Astrocyte (in vitro differentiated cells and primary cell): Measurements from ENCODE around the gene EML3.

Source experiments
- CTCF ChIP-seq: IDR thresholded peaks from 2 replicates; pipeline ENCODE4 v1.5.1; 2011; ENCODE audit warnings: low read depth, mild to moderate bottlenecking, inconsistent platforms, low read length, moderate library complexity; ENCODE audit not compliant: insufficient read depth
- EZH2 ChIP-seq: IDR thresholded peaks from 2 replicates; pipeline ENCODE4 v1.6.1; 2012; ENCODE audit warnings: mild to moderate bottlenecking, low read length, inconsistent platforms; ENCODE audit not compliant: insufficient read depth

GRCh38 chr11:62632492-62632891, 19.9 kb upstream of the EML3 start:
- no peak for TF ChIP-seq CTCF
- TF ChIP-seq EZH2, result no peak
